RWPE1 (cell line): ENCODE measurements around the gene VPREB3.

Experiments
- CTCF ChIA-PET: fragments of 350-600 bp; sonication (Branson Sonifier 250); formaldehyde crosslinking; extraction: SDS; loops from one replicate; lab custom pipeline; 2021; lab: Yijun Ruan, JAX
- POLR2A ChIA-PET: fragments of 400-600 bp; formaldehyde crosslinking; extraction: SDS; loops from one replicate; lab custom pipeline; 2020; ENCODE audit warnings: antibody characterized with exemption; ENCODE audit not compliant: low non-redundant PET; lab: Yijun Ruan, JAX
- DNase-seq: peaks from one replicate; pipeline ENCODE4 v3.0.0; 2012; ENCODE audit warnings: low spot score
- H3K27ac ChIP-seq: fragments of 450-650 bp; 2 replicates; pipeline ENCODE4 v1.5.1; 2017
- TF ChIP-seq, protein P1 (sequence below): fragments of 450-650 bp; conservative IDR thresholded peaks from 2 replicates; pipeline ENCODE4 v1.5.1; 2017; ENCODE audit warnings: low read depth, mild to moderate bottlenecking

Gene VPREB3

DNA sequence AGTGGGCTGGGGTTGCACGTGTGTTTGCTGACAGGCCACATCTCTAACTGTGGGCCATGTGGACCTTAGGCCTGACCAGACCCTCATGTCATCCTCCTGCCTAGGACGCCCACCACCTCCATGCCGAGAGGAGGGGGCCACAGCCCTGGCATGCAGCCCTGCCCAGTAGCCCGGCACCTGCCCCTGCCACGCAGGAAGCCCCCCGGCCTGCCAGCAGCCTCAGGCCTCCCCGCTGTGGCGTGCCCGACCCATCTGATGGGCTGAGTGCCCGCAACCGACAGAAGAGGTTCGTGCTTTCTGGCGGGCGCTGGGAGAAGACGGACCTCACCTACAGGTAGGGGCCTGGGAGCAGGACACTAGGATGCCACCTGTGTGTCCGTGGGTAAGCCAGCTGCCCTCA lies 24.9 kb upstream of the VPREB3 start:
- CTCF ChIA-PET: no interaction called here
- no peak overlapping the region; the same call in 1 of the 2 replicates for H3K27ac ChIP-seq
- no peak for DNase-seq
- POLR2A ChIA-PET: no interaction called here
- TF ChIP-seq, protein P1, sequence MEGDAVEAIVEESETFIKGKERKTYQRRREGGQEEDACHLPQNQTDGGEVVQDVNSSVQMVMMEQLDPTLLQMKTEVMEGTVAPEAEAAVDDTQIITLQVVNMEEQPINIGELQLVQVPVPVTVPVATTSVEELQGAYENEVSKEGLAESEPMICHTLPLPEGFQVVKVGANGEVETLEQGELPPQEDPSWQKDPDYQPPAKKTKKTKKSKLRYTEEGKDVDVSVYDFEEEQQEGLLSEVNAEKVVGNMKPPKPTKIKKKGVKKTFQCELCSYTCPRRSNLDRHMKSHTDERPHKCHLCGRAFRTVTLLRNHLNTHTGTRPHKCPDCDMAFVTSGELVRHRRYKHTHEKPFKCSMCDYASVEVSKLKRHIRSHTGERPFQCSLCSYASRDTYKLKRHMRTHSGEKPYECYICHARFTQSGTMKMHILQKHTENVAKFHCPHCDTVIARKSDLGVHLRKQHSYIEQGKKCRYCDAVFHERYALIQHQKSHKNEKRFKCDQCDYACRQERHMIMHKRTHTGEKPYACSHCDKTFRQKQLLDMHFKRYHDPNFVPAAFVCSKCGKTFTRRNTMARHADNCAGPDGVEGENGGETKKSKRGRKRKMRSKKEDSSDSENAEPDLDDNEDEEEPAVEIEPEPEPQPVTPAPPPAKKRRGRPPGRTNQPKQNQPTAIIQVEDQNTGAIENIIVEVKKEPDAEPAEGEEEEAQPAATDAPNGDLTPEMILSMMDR: no peak

DNA sequence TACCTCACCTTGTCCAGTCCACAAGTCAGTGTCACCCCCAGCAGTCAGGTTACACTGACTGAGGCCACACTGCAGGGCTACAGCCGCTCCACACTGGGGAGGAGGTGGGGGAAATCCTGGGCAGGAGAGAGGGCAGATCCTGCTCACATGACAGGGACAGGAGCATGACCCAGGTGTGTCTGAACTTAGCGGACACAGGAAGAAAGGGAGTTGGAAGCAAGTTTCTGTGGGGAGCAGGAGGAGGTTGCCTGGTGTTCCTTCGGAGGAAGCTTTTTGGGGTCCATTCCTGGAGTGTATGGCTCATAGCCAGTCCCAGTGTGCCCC lies 24.3 kb upstream of the VPREB3 start:
- H3K27ac ChIP-seq: peak overlapping the region; percentile 24
- ChIA-PET POLR2A (no interaction called here), CTCF (no interaction called here)
- DNase-seq: no peak
- TF ChIP-seq, protein P1: no peak

DNA sequence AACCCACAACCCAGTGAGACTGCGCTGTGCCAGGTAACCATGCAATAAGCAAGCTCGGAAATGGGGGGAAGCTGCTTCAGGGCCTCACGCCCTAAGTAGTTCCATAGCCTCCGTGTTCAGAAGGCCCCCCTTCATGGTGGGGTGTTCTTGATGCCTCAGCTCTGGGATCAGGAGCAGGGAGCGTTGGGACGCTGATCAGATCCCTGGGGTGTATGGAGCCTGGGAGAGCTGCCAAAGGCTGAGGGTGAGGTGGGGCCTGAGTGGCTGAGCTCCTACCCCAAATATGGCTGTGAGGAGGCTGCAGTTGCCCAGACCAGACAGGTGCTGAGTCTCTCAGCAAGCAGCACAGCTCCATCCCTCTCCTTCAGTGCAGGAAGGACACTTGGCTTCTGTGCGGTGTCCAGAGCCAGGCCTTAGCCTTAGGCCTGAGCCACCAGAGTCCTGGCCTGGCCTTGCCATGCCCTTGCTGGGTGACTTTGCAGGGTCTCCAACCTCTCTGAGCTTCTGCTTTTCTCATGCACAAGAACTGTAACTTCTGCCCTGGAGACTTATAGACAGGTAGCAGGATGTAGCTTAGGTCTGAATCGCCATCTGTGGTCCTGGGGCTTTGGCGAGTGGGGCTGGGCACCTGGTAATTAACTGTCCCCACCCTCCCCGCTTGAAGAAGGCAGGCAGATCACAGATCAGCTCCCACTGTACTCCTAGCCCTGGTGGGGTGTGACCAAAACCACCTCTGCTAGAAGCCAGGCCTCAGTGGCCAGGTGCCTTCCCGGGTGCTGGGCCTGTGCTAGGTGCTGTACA lies 23.8 kb upstream of the VPREB3 start:
- TF ChIP-seq, protein P1: no peak
- ChIA-PET POLR2A (interaction anchor here (0.5 kb wide), 1 partner anchor 10 kb away, joined by 3 read pairs; the partner anchor contains the start of gene CHCHD10), CTCF (no interaction called here)
- peak overlapping the region; percentile 24 for H3K27ac ChIP-seq
- no peak for DNase-seq

DNA sequence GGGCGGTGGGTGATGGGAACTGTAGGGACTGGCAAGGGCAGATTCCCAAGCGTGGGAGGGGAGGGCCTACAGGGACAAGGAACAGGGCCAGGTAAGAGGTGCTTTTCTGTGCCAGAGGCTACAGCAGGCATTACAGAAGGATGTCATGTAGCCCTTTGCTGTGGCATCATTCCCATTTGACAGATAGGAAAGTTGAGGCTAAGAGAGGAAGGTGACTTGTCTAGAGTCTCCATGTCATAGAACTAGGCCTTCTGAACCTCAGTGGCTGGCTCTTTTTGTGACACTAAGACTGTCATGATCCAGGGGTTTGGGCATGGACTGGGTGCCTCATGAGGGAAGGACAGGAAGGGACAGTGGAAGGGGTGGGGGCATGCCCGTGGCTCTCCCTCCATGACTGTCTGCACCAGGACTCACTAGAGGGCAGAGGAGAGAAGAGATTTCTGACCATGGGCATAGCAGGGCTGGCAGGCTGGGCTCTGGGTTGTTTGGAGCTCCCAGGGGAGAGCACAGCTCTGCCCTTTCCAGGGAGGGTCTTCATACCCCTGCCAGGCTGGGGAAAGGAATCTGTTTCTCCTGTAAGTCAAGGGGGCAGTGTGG lies 21.7 kb upstream of the VPREB3 start:
- DNase-seq: no peak
- ChIA-PET POLR2A (no interaction called here), CTCF (interaction anchor here (0.6 kb wide), 1 partner anchor 118 kb away, joined by 4 read pairs; the partner anchor contains the start of gene MIF)
- H3K27ac ChIP-seq: peak overlapping the region; percentile 32
- TF ChIP-seq, protein P1: no peak

DNA sequence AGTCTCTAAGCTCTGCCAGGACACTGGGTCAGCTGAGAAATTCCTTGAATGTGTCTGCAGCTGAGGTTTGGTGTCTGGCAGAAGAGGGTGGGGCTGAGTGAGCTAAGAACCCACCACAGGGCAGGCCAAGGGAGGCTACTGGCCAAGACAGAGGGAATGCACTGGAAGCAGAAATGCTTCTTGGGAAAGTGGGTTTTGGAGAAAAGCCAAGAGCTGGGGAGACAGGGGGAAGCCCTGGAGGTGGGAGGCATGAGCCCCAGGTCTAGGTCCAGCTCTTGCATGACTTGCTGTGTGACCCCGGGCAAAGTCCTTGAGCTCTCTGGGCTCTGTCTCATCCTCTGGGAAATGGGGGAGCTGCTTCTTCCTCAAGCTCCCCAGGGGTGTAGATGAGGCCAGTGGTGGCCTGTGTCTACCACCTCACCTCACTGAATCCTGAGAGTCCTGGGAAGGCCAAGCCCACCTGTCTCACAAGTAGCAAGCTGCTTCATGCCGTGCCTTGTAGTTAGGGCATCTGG lies 20.8 kb upstream of the VPREB3 start:
- ChIA-PET POLR2A (no interaction called here), CTCF (interaction anchor here (0.7 kb wide), 1 partner anchor 493 kb away, joined by 3 read pairs; no protein-coding TSS in a partner anchor)
- no peak for DNase-seq
- TF ChIP-seq, protein P1: no peak
- peak overlapping the region; percentile 24; the same call in 1 of the 2 replicates for H3K27ac ChIP-seq

DNA sequence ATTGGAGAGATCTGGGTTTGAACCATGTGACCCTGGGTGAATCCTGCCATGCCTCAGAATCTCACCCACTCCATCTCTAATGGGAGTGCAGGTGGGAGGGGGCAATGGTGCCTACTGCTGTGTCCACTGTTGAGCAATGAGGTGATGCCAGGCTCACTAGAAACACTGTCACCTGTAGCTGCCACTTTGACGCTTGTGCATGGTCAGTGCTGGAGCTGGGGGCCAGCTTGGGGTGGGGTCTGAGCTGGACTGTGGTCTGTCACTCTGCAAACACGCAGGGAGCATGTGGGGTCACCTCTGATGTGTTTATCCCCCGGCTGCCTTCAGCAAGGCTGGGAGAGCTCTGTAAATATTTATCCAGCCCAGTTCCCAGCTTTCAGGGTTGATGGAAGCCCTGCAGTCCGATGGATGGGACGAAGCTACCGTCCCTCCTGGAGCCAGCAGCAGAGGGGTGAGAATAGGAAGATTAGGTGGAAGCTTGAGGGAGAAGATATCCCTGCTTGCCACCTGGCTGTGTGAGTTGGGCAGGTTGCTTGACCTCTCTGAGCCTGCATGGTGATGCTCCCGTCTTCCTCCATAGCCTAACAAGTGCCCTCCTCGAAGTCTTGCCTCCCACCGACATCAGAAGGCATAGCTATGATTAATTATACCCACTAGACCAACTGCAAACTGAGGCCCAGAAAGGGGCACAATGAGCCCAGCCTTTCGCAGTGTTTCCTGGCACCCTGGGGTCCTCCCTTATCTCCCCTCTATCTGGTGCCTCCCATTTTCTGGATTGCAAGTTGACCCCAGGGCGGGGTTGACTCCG lies 20.1 kb upstream of the VPREB3 start:
- POLR2A ChIA-PET: no interaction called here
- CTCF ChIA-PET: interaction anchor here (0.7 kb wide), 1 partner anchor 493 kb away, joined by 3 read pairs; no protein-coding TSS in a partner anchor
- no peak for DNase-seq
- peak overlapping the region; percentile 24; the same call in 1 of the 2 replicates for H3K27ac ChIP-seq
- TF ChIP-seq, protein P1: no peak
